GM21447 (cell line): ENCODE data around the gene TANK.
A peak's percentile ranks its signal among the peaks of the same experiment; 100 is the strongest.

Experiments
- ATAC-seq: cut with Tn5 transposase; IDR thresholded peaks from one replicate; pipeline ENCODE4 v1.9.1; 2021; ENCODE audit not compliant: unreplicated experiment

Gene TANK, protein sequence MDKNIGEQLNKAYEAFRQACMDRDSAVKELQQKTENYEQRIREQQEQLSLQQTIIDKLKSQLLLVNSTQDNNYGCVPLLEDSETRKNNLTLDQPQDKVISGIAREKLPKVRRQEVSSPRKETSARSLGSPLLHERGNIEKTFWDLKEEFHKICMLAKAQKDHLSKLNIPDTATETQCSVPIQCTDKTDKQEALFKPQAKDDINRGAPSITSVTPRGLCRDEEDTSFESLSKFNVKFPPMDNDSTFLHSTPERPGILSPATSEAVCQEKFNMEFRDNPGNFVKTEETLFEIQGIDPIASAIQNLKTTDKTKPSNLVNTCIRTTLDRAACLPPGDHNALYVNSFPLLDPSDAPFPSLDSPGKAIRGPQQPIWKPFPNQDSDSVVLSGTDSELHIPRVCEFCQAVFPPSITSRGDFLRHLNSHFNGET

DNA sequence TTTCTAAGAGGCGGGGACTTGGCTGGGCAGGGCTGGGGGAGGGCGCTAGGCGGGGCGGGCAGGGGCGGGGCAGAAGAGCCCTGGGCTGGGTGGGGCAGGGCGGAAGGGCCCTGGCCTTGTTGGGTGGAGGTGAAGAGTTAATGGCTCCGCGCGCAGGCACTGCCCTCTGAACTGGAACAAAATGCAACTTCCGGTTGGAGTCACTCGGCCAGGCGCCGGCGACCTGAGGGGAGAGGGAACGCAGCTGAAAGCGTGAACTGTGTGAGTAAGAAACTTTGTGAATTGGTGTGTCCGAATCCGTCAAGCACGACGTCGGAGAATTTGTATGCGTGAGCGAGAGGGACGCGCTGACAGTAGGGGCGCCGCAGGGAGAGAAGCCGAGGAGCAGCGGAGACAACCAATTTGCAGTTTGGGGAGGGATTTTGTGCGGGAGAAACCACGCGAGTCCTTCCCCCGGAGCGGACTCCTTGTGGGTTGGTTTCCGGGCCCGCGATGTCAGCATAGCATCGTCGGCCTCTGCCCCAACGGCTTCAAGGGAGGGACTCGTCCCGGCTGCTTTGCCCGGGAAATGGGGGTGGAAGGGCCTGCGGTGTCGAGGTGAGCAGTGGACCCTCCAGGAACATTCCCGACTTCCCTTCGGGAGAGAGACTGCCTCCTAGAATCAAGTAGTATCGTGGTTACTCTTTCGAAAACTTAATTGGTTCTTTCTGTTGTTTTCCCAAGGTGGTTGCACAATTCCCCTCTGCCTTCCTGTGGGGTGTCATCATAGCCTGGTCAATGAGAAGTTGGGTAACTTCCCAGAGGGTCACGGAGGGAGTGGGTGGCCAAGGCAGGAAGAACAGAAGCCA, at the start of gene TANK:
TANK (plus strand) TSS at position 203 of the 848 bp plus-strand sequence. CDS start 19,235 bp downstream, outside the sequence.
- ATAC-seq: peak; percentile 89

DNA sequence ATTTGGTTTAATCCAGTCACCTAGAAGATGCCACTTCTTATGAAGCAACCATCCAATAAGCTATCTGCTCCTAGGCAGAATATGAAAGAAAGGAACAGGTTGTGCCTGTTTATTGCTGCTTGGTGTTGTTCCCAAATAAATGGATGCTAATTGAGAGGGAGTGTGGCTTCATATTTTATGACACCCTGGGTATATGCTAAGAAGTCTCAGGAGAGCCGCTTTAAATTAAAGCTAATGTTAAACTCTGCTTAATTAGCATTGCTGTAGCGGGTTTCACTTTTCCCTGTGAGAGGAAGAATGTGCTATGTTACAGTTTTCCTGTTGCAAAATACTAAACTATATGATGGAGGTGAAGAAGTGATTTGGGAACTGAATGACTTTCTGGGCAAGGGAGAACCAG, 48.7 kb upstream of the TANK start:
- no peak for ATAC-seq

DNA sequence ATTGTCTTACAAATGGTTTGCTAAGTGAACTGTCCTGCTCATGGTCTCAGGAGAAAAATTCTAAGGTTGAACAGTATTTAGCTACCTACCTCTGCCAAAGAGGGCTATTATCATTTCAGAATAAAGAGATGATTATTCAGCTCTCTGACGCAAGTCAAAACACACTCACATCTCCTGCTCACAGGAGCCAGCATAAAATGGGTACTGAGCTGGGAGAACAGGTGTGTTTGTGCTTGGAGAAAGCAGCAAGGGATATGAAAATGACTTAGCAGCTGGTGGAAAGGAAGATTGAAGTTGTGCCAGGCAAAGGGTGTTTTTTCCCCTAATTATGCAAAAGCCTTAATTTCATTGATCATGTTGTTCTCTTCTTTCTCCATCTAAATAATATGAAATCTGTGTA, 47.3 kb upstream of the TANK start:
- no peak for ATAC-seq

DNA sequence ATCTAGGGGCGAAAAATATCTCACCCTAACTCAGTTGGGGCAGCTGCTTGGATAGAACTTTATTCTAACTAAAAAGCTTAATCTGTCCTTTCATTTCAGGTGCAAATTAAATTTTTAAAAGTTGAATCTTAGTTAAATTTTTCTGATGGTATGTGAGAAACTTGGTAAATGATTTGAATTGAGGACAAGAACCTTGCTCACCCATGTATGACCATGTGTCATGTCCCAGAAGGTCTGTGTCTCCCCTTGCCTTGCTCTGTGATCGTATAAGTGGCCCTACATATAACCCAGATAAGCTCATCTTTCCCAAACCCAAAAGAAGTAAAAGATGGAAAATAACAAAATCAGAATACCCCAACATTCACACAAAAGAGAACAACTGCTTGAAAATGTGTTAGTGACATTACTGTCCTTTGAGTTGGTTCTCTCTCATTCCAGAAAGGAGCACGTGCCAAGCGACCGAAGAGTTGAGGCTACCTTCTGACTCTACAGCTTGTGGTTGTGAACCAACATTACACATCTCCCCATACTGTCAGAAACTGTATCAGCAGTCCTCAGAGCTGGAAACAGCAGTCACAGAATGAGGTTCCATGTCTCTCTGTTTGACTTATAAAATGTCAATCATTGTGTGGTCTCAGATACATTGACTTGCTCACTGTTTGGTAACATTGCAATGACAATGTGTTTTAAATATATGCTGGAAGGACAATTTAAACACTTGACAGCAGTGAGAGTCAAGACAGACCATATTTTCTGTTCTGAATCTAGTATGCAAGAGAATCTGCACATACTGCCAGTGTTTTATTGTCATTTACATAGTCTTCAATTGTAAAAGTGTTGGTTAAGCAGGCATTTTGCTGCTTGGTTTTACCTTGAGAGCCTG, 46.3 kb upstream of the TANK start:
- ATAC-seq: no peak

DNA sequence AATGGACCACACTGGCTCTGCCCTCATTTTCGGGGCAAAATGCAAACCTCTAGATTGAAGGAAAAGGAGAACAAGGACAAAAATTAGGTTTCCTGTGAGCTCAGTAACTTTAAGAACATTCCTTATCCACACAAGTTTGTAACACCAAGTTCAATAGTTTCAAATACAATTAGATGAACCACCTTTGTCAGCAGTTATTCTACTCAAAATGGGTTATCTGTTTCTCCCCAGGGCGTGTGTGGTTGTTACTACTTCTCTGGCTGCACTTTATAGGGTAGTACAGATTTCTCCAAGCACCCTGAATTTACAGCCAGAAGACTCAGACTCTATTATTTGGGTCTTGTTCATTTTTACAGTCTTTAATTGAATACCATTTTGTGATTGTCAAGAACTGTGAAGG, 45.0 kb upstream of the TANK start:
- ATAC-seq: no peak

DNA sequence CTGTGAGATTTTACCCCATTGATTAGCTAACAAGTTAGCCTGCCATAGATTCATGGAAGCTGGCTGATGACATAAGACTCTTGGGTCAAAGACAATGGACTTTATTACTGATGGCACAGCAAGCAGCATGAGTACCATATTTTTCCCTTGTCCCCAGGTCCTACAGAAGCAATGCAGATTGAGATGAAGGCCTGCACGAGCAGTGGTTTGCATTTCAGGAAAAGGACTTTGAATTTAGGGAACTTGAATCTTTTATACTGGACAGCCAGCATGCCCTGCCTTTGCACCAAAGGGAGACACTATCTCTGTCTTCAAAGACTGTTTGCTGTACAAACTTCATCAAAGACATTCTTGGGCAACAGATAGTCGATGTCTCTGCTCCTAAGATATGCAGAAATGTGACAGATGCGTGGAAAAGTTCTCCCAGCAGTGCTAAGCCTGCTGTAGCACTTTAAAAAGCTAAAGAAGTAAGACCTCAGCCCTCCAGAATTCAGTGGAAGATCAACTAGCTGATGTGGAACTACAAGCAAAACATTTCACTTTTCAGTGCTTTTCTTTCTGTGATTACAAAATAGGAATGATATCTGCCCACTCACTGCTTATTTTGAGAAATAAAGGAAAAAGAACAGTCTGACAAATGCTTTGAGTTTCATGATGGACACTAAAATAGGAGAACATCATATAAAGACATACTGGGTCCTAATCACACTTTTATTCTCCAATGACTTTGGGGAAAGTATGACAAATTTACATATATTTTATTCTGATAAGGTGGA, 44.4 kb upstream of the TANK start:
- ATAC-seq: no peak

DNA sequence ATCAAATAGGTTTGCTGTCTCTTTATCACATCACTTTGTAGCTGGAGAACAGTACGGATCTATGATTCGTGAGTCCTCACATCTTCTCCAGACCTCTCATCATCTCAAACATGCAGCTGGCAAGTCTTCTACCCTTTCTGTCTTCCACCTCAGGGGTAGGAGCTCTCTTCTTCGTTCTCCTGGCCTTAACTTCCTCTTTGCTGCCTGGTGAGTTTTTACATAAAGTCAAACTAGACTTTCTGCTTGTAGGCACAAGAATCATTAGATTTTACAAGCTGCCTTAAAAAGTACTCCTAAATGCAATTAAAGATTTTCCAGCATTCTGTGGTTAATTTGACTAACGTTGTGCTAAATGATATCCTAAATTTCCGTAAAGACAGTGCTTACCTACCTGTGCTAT, 43.7 kb upstream of the TANK start:
- no peak for ATAC-seq

DNA sequence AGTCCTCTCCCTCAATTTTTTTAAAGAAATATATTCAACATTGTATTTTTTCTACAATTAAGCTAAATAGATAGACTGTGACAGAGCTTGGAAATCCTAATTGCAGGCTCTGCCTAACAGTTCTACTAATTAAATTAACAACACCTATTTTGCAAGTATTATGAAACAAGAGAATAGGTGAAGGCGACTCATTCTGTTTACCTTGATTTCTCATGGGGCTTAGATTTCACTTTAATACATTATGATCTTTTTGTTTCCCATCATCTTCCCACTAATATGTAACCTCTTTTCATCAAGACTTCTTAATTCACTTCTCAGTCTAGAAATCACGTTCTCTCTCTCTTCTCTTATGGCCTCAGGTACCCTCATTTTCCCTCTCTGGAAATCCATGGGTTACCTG, 42.7 kb upstream of the TANK start:
- ATAC-seq: no peak

DNA sequence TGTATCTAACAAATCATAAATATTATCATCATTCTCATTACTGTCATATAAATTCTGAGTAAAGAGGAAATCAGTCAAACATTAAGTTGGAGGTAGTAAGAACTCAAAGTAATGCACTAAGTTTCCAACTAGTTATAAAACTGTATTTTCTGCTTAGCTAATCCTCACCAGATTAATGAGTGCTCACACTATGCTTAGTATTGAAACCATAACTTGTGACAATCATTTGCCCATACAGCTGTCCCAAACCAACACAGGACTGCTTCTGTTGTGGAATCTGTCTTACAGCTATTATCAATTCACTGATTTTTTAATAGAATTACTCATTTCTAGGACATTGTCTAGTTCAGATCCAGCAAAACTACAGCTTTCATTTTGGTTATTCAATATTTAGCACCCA, 41.5 kb upstream of the TANK start:
- ATAC-seq: no peak

DNA sequence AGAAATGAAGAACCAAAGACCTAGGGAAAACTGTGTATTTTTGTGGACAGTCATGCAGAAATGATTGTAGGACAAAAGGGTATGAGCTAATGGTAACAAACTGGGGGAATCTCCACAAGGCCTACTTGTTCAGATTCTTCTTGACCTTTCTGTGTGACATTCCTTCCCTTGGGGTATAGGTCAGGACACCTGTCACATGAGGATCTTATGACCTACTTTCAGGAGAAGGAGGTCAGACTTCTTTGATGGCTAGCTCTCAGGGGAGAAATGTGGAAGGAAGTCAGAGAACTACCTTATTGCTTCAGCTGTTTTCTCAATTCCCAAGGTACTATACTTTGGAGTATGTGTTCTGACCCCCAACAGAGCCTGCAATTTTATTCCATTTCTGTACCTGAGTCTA, 40.7 kb upstream of the TANK start:
- ATAC-seq: no peak

DNA sequence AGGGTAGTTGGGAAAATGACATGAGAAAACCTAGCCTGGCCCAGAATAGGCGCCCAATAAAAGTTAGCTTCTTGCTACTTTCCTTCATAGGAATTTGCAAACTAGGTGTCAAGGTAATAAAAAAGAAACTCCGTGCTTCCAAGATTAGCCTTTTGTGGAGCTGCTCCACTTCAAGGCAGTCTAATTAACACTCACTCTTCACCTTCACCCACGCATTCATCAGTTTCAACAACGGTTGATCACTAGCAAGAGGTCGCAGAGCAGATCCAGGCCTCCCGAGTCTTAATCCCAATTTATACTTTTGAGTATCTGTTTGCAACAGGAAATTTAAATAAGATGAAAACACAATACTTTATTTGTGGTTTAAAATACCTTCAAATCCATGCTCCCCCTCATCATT, 39.5 kb upstream of the TANK start:
- no peak for ATAC-seq

DNA sequence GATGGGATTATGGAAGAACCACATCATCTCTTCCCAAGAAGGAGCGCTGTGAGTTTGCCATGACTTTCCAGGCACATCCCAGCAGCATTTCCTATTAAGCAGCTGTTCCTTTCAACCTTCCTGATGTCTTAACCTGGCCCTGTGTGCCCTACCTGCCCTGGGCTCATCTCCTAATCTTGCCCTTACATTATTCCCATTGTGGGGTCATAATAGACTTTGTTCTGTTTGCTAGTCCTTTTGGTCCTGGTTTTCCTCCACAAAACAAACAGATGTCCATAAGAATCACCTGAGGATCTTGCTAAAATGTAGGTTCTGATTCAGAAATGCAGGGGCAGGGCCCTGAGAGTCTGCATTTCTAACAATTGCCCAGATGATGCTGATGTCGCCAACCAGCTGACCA, 38.6 kb upstream of the TANK start:
- ATAC-seq: no peak

DNA sequence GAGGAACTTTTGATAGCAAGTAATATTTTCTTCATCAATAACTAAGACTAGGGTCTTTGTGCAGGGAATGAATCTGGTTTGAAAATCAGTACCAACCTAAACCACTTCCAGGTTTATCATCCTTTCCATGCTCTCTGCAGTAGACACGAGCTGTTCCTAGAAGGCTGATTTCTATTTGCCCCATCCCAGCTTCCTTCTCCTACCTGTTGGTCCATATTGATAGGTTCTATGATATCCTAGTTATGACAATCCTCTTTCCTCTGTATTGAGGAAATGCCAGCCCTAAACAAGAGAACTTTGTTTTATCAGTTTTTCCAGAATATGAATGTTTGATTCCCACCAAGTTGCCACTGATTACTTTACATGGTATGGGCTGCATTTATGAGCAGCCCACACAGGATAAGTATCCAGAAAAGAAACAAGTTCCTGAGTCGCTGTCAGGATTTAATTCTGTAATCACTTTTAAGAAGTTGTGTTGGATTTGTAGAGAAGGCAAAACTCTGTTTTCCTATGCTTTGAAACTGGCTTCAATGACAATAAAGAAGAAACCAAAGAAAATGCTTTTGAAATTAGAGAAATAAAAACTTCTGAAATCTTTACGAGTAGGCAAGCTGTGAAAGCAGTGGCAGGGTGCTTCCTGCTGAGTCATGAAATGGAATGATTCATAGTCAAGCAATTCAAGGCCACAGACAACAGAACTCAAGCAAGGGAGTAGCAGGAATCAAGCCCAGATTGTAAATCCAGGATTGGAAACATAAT, 37.3 kb upstream of the TANK start:
- peak; percentile 62 for ATAC-seq

DNA sequence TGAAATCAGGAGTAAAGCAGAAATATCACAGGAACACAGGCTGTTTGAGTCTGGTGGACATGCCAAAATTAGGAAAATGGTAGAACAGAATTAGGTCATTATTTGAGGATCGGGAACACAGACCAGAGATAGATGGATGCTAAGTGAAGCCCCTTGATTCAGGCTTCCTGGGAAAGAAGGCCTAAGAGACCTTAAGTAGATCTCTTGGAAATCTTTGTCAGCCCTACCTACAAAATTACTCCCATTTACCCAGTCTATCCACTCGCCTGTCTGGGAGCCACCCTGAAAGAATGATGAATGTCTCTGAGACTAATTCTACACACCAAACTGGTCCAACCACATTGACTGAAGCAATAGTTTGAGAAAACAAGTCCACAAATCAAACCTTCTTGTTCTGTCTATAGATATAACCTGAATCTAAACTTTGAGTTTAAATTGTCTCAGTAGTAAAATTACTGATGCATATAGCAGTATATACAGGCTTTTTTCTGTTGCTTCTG, 36.6 kb upstream of the TANK start:
- no peak for ATAC-seq

DNA sequence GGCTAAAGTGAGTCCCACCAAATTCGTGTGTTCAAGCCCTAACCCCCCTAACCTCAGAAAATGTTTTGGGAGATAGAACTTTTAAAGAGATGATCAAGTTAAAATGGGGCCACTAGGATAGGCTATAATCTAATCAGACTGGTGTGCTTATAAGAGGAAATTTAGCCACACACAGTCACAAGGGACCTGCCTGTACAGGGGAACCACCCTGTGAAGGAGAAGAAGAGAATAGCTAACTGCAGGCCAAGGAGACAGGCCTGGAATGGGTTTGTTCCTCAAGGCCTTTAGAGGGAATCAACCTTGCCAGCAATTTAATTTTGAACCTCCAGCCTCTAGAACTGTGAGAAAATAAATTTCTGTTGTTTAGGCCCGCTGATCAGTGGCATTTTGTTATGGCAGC, 36.0 kb upstream of the TANK start:
- ATAC-seq: peak; percentile 41

DNA sequence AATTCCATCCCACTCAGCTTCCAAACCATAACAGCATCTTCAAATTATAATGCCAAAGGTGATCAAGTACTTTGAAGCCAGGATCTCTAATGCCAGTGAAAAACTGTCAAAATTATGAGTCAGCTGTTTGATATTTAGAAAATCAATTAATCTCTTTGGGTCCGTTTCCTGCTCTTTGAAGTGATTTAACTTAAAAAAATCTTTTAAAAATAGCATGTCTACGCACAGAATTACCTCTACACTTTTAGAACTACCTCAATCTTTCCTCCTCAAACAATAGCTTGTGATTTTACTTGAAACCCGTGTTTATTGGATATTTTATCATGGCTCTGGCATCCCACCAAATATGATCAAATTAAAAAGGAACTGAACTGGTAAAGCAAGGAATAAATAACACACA, 31.3 kb upstream of the TANK start:
- ATAC-seq: no peak

DNA sequence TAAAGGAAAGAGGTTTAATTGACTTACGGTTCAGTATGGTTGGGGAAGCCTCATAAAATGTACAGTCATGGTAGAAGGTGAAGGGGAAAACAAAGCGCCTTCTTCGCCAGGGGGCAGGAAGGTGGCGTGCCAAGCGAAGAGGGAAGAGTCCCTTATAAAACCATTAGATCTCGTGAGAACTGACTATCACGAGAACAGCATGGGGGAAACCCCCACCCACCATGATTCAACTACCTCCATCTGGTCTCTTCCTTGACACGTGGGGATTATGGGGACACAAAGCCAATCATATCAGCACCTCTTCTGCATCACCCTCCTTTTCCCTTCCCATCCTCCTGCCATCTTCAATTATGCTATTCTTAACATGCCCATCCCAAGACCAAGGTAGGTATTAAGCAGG, 29.9 kb upstream of the TANK start:
- no peak for ATAC-seq

DNA sequence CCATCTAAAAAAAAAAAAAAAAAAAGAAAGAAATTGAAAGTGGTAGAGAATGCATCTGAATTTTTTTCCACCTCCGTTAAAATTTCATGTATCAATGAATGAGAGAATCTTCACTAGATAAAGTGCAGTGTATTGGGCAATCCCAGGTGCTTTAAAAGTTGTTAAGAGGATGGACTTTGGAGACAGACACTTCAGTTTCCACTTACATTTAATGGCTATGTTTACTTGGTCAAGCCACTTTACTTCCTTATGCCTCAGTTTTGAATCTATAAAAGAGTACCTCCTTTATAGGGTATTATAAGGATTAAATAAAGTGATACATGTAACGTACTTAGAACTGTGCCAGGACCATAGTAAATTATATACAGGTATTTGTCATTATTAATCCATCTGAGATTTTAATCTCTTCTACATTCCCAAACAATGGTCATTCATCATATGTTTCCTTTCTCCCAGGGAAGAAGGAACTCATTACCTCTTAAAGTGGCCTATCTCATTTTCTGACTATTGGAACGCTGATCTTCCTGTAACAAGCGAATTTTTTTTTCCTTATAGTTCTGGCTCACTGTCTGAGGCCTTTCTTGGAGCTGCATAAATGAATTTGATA, 29.1 kb upstream of the TANK start:
- ATAC-seq: no peak

DNA sequence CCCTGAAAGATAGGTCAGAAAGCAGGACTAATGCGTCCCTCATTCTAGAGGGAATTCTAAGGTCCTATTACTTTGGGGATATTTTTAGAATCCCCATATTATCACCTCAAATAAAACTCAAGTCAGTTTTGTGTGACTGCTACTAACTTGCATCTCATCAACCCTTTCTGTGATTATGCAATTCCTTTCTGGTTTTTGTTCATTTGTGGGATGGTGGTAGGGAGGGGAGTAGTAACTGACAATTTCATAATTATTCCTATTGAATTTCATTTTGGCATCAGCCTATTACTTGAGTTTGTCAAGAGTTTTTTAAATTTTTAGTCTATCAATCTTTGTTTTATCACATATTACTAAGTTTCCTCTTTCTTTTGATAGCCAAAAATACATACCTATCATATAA, 28.4 kb upstream of the TANK start:
- ATAC-seq: no peak
